Fibroblast of villous mesenchyme (primary cell): ENCODE results near the gene TBC1D32. TPM values are rescaled to one million over a fixed set of nuclear protein-coding genes. Genes with fewer than 3 reads are reported as not detected.

Experiments used
- DNase-seq: peaks from one replicate; pipeline ENCODE4 v3.0.0-alpha.2; 2010; ENCODE audit warnings: low read depth
- H3K4me3 ChIP-seq: 2 replicates; pipeline ENCODE4 v1.5.1; 2011; ENCODE audit warnings: low read depth, mild to moderate bottlenecking, low read length
- total RNA-seq: library from RNA; depleted of rRNA; stranded (reverse); fragments of >200 nt; gene quantifications from 2 replicates; pipeline ENCODE4 v1.2.3, GENCODE V29; 2012
- TF ChIP-seq, protein P1 (sequence below): IDR thresholded peaks from 2 replicates; pipeline ENCODE4 v1.5.1; 2012; ENCODE audit warnings: low read depth, mild to moderate bottlenecking, low read length; ENCODE audit not compliant: insufficient read depth

The TBC1D32 gene
- total RNA-seq, 1 donor = 21.2 TPM

DNA sequence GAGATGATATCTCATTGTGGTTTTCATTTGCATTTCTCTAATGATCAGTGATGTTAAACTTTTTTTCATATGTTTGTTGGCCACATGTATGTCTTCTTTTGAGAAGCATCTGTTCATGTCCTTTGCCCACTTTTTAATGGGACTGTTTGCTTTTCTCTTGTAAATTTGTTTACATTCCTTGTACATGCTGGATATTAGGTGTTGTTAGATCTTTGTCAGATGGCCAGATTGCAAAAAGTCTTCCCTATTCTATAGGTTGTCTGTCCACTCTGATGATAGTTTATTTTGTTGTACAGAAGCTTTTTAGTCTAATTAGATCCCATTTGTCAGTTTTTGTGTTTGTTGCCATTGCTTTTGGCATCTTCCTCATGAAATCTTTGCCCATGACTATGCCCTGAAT lies 172.4 kb downstream of the TBC1D32 start:
- TF ChIP-seq, protein P1, sequence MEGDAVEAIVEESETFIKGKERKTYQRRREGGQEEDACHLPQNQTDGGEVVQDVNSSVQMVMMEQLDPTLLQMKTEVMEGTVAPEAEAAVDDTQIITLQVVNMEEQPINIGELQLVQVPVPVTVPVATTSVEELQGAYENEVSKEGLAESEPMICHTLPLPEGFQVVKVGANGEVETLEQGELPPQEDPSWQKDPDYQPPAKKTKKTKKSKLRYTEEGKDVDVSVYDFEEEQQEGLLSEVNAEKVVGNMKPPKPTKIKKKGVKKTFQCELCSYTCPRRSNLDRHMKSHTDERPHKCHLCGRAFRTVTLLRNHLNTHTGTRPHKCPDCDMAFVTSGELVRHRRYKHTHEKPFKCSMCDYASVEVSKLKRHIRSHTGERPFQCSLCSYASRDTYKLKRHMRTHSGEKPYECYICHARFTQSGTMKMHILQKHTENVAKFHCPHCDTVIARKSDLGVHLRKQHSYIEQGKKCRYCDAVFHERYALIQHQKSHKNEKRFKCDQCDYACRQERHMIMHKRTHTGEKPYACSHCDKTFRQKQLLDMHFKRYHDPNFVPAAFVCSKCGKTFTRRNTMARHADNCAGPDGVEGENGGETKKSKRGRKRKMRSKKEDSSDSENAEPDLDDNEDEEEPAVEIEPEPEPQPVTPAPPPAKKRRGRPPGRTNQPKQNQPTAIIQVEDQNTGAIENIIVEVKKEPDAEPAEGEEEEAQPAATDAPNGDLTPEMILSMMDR = no peak
- no peak overlapping the region for H3K4me3 ChIP-seq
- DNase-seq = peak; percentile 2

DNA sequence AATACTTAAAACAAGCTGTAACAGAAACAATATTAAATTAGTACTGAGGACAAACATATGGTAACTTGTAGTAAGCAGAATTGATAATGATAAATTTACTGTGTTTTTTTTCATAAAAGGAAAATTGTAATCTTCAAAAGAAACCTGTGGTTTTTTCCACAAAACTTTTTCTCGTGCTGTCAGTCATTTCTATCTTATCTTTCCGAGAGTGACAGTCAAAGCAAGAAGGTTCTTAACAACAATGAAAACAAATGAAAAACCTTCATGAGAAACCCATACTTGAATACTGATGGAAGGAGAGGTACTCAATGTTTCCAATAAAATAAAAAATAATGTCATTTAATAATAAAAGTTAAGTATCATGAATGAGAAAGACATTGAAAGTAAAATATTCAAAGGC lies 174.0 kb downstream of the TBC1D32 start:
- no peak overlapping the region for H3K4me3 ChIP-seq
- no peak for DNase-seq
- TF ChIP-seq, protein P1 = no peak

DNA sequence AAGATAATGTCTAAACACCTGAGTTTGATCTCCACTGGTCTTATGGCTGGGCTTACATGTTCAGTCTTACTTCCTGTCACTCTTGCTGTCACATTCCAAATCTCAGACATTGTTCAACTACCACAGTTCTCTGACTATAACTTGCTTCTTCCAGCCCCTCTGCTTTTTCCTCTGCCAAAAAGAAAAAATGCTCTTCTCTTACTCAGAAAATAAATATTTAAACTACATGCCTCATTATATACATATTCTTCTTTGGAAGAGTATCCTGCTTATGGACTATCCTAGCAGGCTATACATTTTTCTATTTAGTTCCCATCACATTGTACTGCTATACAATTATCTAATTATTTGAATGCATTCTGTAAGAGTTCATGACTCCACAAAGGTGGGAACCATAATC lies 175.4 kb downstream of the TBC1D32 start:
- H3K4me3 ChIP-seq = no peak overlapping the region
- no peak for DNase-seq
- TF ChIP-seq, protein P1 = no peak

DNA sequence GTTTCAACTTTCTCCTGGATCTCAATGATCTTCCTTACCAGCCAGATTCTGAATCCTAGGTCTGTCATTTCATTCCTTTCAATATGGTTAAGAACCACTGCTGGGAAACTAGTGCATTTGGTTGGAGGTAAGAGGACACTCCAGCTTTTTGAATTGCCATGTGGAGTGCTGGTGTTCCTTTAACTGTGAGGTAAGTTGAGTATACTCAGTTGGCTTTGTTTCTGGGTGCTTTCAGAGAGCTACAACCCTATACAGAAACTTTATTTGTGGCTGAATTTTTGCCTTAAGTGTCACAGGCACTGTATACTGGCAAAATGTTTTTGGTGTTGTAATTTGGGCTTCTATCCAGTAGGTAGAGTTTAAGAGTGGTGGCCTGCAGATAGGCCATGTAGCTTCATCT lies 175.8 kb downstream of the TBC1D32 start:
- DNase-seq = no peak
- TF ChIP-seq, protein P1 = no peak
- no peak overlapping the region for H3K4me3 ChIP-seq

DNA sequence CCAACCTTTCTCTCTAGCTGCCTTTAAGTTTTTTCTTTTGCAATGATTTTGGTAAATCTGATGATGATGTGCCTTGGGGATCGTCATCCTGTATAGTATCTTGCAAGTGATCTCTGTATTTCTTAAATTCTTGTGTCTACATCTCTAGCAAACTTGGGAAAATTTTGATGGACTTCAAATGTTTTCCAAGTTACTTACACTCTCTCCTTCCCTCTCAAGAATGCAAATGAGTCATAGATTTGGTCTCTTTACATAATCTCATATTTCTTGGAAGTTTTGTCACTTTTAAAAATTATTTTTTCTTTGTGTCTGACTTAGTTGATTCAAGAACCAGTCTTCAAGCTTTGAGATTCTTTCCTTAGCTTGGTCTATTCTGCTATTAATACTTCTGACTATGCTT lies 176.4 kb downstream of the TBC1D32 start:
- TF ChIP-seq, protein P1 = no peak
- peak; percentile 3 for DNase-seq
- H3K4me3 ChIP-seq = no peak overlapping the region

DNA sequence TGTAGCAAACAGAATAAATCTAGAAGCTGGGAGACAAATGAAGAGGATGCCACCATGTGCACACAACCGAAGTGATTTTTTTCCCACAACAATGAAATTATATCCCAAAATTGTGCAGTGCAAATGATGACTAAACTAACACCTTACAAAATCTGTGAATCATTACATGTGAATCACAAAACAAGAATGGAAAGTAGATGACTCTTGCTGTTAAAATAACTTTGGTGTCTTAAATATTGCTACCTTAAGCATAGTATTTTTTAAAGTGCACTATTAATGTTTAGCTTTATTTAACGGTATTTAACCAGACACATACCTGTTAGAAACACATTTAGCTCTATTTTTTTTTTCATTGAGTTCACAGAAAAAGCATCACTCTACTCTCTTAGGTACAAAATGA lies 190.8 kb downstream of the TBC1D32 start:
- no peak for DNase-seq
- TF ChIP-seq, protein P1 = no peak
- no peak overlapping the region for H3K4me3 ChIP-seq

DNA sequence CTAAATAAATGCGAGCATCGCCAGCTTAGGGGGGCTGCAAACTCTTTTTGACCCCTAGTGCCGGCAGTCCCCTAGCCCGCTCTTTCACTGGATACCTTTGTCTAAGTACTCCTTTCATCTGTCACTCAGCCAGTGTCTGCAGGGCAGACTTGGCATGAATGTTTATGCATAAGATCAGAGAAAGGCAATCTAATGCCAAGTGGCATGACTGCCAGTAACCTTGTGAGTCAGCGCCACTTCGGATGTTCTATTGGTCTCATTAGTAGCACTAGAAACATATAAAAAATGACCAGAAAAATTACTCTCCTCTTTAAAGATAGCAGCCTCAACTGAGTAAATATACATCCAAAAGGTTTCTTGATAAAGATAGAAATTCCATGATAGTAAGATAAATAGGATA lies 192.2 kb downstream of the TBC1D32 start:
- H3K4me3 ChIP-seq = no peak overlapping the region
- TF ChIP-seq, protein P1 = no peak
- no peak for DNase-seq
